Neuronal stem cell (in vitro differentiated cells): ENCODE results near the gene GJB3.

ENCODE experiments used
- DNase-seq: peaks from one replicate; pipeline ENCODE4 v3.0.0-alpha.2; 2013; ENCODE audit warnings: low spot score
- H2AFZ ChIP-seq: one replicate; pipeline ENCODE4 v1.6.1; 2013; ENCODE audit warnings: mild to moderate bottlenecking, low read length, inconsistent platforms
- H2AK5ac ChIP-seq: 2 replicates; pipeline ENCODE4 v1.6.1; 2013; ENCODE audit warnings: low read depth, mild to moderate bottlenecking, inconsistent platforms, low read length, moderate library complexity, mixed read lengths
- H2BK120ac ChIP-seq: 2 replicates; pipeline ENCODE4 v1.6.1; 2013; ENCODE audit warnings: low read depth, mild to moderate bottlenecking, inconsistent platforms, low read length, moderate library complexity, mixed read lengths
- H2BK12ac ChIP-seq: one replicate; pipeline ENCODE4 v1.6.1; 2013; ENCODE audit warnings: low read length, inconsistent platforms
- H2BK15ac ChIP-seq: 2 replicates; pipeline ENCODE4 v1.6.1; 2013; ENCODE audit warnings: mild to moderate bottlenecking, low read length, inconsistent platforms, mixed read lengths
- H2BK5ac ChIP-seq: one replicate; pipeline ENCODE4 v1.6.1; 2013; ENCODE audit warnings: inconsistent platforms, mild to moderate bottlenecking, low read length, moderate library complexity
- H3K14ac ChIP-seq: one replicate; pipeline ENCODE4 v1.6.1; 2013; ENCODE audit warnings: low read length, inconsistent platforms
- H3K18ac ChIP-seq: 2 replicates; pipeline ENCODE4 v1.6.1; 2013; ENCODE audit warnings: low read length, inconsistent platforms
- H3K23ac ChIP-seq: 2 replicates; pipeline ENCODE4 v1.6.1; 2013; ENCODE audit warnings: low read depth, mild to moderate bottlenecking, mixed read lengths, low read length, inconsistent platforms; ENCODE audit not compliant: poor library complexity
- H3K27ac ChIP-seq: replicated peaks from 3 replicates; pipeline ENCODE4 v1.5.1; 2013; ENCODE audit warnings: low read length, inconsistent platforms
- H3K27me3 ChIP-seq, 3 experiments: 2 replicates each; pipeline ENCODE4 v1.6.1; 2013; ENCODE audit warnings: low read length in 3 of 3, mild to moderate bottlenecking in 2 of 3, inconsistent platforms in 1 of 3, low read depth in 1 of 3, mixed read lengths in 1 of 3, moderate library complexity in 1 of 3; ENCODE audit not compliant: control insufficient read depth in 3 of 3, insufficient read depth in 3 of 3
- H3K36me3 ChIP-seq, 2 donors: replicated peaks in 1 of 2; 2 replicates each; pipeline ENCODE4 v1.6.1; 2013; ENCODE audit warnings: low read length in 2 of 2; ENCODE audit not compliant: control insufficient read depth in 2 of 2, insufficient read depth in 2 of 2
- H3K4ac ChIP-seq: 2 replicates; pipeline ENCODE4 v1.6.1; 2013; ENCODE audit warnings: inconsistent platforms, mild to moderate bottlenecking, low read length, moderate library complexity
- H3K4me1 ChIP-seq, 2 donors: 1 replicate in 1 of 2; 2 replicates in 1 of 2; pipeline ENCODE4 v1.6.1; 2013; ENCODE audit warnings: low read length in 2 of 2, low read depth in 1 of 2; ENCODE audit not compliant: control insufficient read depth in 2 of 2, insufficient read depth in 1 of 2
- H3K4me2 ChIP-seq: one replicate; pipeline ENCODE4 v1.6.1; 2013; ENCODE audit warnings: mild to moderate bottlenecking, low read length, inconsistent platforms; ENCODE audit not compliant: insufficient read depth, poor library complexity, severe bottlenecking
- H3K4me3 ChIP-seq, 2 donors: 2 replicates each; pipeline ENCODE4 v1.5.1; 2013; ENCODE audit warnings: low read length in 2 of 2, mild to moderate bottlenecking in 2 of 2, inconsistent platforms in 1 of 2, moderate library complexity in 1 of 2
- H3K79me1 ChIP-seq: one replicate; pipeline ENCODE4 v1.6.1; 2013; ENCODE audit warnings: low read depth, mild to moderate bottlenecking, inconsistent platforms, low read length, moderate library complexity
- H3K9ac ChIP-seq: one replicate; pipeline ENCODE4 v1.6.1; 2013; ENCODE audit warnings: mild to moderate bottlenecking, low read depth, low read length, inconsistent platforms; ENCODE audit not compliant: poor library complexity
- H3K9me3 ChIP-seq, 2 donors: replicated peaks in 1 of 2; 2 replicates each; pipeline versions ENCODE3 to v1.6.1; 2013; ENCODE audit warnings: low read length in 2 of 2, mild to moderate bottlenecking in 2 of 2, inconsistent platforms in 1 of 2, low read depth in 1 of 2, mixed read lengths in 1 of 2, moderate library complexity in 1 of 2; ENCODE audit not compliant: control insufficient read depth in 2 of 2, insufficient read depth in 1 of 2
- H4K8ac ChIP-seq: one replicate; pipeline ENCODE4 v1.6.1; 2013; ENCODE audit warnings: low read depth, mild to moderate bottlenecking, inconsistent platforms, low read length, moderate library complexity
- H4K91ac ChIP-seq: one replicate; pipeline ENCODE4 v1.6.1; 2013; ENCODE audit warnings: low read length, low read depth, mild to moderate bottlenecking, inconsistent platforms; ENCODE audit not compliant: poor library complexity
- WGBS, 2 donors: extraction: QIAGEN DNeasy Blood & Tissue Kit; methylation state at CpG; one replicate each; pipeline ENCODE4 v1.1.7; 2013; ENCODE audit warnings: missing lambda C conversion rate in 2 of 2, mixed read lengths in 1 of 2; ENCODE audit not compliant: insufficient read length in 2 of 2, insufficient replicate concordance in 1 of 2; ENCODE audit errors: extremely low coverage in 2 of 2; 5-methylcytosine and 5-hydroxymethylcytosine counted together

The GJB3 gene

DNA sequence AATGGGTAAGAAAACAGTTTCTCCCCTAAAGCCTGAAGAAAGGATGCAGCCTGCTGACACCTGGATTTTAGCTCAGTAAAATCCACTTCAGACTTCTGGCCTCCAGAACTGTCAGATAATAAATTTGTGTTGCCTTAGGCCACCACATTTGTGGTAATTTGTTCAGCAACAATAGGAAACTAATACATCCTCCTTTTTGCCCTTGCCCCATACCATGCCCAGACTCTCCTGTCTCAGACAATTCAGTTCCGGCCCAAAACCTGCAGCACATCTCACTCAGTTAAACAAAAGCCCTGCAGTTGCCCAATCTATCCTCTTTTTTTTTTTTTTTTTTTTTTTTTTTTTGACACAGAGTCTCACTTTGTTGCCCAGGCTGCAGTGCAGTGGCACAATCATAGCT lies 52.7 kb downstream of the GJB3 start:
- H2BK120ac ChIP-seq: no peak overlapping the region
- no peaks in the 10 kb centered on the region for H3K36me3 ChIP-seq
- no peak for DNase-seq
- no peak overlapping the region for H2BK5ac ChIP-seq
- H4K91ac ChIP-seq: no peak overlapping the region
- H3K14ac ChIP-seq: no peak overlapping the region
- H2BK12ac ChIP-seq: no peak overlapping the region
- no peak overlapping the region for H3K4ac ChIP-seq
- H4K8ac ChIP-seq: no peak overlapping the region
- no peaks in the 10 kb centered on the region for H3K27me3 ChIP-seq
- H2AK5ac ChIP-seq: no peak overlapping the region
- no peak overlapping the region for H3K4me2 ChIP-seq
- H3K4me1 ChIP-seq: peaks cover 2 to 9% of the 10 kb centered on the region in 2 donors
- H3K9ac ChIP-seq: no peak overlapping the region
- H3K18ac ChIP-seq: no peak overlapping the region
- H3K27ac ChIP-seq: no peak overlapping the region
- no peak overlapping the region for H2BK15ac ChIP-seq
- H2AFZ ChIP-seq: no peak overlapping the region
- H3K23ac ChIP-seq: no peak overlapping the region
- H3K4me3 ChIP-seq: no peak overlapping the region
- no peaks in the 10 kb centered on the region for H3K9me3 ChIP-seq
- no CpG with 5 or more reads among the region's 1 CpG for WGBS, 2 donors
- no peaks in the 10 kb centered on the region for H3K79me1 ChIP-seq
